Eye (tissue), 1 donor: Measurements from ENCODE around the gene SMIM35.
"Not testable (repeated sequence)": the region's sequence is repeated elsewhere in the genome, so short reads cannot be mapped to it uniquely, and the experiment has no call there.

ENCODE experiments used
- DNase-seq: peaks from one replicate; pipeline ENCODE4 v3.0.0-alpha.2; 2015

Gene SMIM35

DNA sequence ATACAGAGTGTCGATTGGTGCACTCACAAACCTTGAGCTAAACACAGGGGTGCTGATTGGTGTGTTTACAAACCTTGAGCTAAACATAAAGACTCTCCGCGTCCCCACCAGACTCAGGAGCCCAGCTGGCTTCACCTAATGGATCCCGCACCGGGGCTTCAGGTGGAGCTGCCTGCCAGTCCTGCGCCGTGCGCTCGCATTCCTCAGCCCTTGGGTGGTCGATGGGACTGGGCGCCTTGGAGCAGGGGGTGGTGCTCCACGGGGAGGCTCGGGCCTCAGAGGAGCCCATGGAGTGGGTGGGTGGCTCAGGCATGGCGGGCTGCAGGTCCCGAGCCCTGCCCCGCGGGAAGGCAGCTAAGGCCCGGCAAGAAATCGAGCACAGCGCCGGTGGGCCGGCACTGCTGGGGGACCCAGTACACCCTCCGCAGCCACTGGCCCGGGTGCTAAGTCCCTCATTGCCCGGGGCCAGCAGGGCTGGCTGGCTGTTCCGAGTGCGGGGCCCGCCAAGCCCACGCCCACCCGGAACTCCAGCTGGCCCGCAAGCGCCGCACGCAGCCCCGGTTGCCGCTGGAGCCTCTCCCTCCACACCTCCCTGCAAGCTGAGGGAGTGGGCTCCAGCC, 108.4 kb downstream of the SMIM35 start:
- DNase-seq, result not testable (repeated sequence)

- DNase-seq, result not testable (repeated sequence)
Measured at GRCh38 chr11:117977612-117978264, 109.0 kb downstream of the SMIM35 start.

- DNase-seq, result no peak
Measured at GRCh38 chr11:117977029-117977428, 109.7 kb downstream of the SMIM35 start.

DNA sequence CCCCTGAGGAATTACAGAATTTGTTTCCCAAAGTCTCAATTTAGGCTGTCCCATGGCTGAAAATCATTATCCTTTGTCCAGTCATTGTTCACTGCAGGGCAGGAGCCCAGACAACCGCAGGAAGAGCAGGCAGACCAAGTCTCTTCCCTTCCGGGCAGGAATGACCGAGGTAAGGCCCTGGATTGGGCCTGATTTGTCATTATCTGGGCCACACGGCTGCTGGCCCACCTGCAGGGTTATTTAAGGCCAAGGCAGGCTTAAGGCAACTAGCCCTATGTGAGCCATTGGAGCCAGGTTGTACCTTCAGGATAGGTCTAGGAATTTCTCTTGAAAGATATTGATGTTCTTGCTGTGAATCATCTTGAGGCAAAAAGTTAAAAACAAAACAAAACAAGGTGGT, 110.3 kb downstream of the SMIM35 start:
- no peak for DNase-seq

GRCh38 chr11:117973503-117973860, 113.3 kb downstream of the SMIM35 start:
- DNase-seq, result no peak

DNA sequence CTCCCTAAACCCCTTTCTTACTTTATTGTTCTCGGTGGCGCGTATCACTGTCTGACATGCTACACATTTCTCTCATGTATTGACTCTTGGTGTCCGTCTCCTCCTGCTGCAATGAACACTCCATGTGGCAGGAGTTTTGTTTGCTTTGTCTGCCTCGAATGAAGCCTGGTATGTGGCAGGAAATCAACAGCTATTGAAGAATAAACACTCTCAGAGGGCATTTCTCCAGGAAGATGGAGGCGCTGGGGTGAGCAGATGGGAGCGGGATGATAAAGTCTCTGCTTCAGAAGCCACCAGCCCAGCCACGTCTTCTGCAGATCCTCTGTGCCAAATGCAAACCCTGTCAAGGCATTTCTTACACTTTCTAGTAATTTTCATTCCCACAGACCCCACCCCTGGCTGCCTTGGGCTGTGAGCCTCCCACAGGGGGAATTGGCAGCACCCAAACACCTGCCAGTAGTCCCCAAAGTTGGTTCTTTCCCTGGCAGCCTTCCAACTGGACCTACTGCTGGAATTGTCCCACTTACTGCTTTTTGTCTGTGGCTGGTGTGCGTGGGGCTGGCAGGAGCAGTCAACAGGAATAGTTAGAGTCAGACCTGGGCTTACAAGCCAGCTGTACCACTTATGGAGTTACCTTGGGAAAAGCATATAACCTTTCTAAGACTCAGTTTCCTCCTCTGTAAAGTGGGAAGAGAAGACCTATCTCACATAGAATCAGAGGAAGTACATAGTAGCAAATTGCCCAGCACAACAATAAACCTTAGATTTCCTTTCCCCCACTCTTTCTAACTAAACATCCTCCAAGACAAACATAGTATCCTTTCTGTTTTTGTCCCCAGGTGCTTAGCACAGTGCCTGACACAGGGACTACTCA, 113.9 kb downstream of the SMIM35 start:
- no peak for DNase-seq

GRCh38 chr11:117972044-117972443, 114.7 kb downstream of the SMIM35 start:
- no peak for DNase-seq

GRCh38 chr11:117970400-117971024, 116.3 kb downstream of the SMIM35 start:
- DNase-seq, result no peak

DNA sequence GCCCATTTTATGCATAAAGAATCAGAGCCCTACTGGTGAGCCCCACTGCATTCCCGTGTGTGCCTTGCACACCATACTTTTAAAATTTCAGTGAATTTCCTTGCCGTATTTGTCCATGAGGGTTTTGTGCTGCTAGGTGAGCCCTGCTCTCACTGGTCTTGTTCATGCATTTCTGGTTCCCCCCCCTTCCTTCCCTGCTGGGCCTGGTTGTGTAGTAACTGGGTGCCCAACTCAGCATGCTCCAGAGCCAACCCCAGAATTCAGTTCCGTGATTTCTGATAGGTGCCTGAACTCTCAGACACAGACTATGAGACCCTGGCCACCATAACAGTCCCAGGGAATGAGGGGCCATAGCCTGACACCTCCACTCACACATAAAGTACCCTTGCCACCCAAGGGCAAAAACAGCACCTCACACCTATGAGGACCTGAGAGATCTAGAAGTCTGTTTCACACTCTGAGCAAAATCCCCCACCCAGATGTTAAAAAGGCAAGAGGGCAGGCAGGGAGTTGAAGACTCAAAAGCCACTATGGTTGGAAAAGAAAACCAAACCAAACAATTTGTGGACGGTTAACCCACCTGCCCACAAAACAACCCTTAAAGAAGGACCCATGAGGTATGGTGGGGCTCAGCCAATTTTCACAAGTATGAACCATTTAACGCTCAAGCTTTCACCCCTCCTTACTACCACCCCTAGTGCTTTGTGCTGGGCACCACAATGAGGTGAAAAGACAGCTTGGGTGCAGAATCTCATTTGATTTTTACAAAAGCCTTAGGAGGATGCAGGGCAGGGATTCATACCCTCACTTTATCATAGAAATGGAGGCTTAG, 117.4 kb downstream of the SMIM35 start:
- no peak for DNase-seq

DNA sequence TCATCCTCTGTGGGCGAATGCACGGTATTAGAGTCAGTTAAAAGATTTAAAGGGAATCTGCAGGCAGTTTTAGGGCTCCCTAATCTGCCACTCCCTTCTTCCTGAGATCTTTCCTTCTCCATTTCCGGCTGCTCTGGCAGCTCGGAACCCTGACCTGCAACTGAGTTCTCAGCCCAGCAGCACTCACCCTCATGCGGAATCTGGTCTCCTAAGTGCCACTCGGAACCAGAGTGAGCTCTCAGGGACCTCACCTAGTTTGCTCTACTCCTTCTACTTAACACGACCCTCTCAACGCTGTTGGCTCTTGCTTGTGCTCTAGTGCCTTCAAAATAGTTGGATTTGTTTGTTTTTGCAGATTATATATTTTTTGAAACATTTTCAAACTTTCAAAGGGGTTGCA, 119.9 kb downstream of the SMIM35 start:
- DNase-seq, result no peak

GRCh38 chr11:117962826-117963225, 123.9 kb downstream of the SMIM35 start:
- DNase-seq, result no peak

- no peak for DNase-seq
Measured at GRCh38 chr11:117961896-117962295, 124.9 kb downstream of the SMIM35 start.

GRCh38 chr11:117960406-117960805, 126.4 kb downstream of the SMIM35 start:
- DNase-seq, result no peak

DNA sequence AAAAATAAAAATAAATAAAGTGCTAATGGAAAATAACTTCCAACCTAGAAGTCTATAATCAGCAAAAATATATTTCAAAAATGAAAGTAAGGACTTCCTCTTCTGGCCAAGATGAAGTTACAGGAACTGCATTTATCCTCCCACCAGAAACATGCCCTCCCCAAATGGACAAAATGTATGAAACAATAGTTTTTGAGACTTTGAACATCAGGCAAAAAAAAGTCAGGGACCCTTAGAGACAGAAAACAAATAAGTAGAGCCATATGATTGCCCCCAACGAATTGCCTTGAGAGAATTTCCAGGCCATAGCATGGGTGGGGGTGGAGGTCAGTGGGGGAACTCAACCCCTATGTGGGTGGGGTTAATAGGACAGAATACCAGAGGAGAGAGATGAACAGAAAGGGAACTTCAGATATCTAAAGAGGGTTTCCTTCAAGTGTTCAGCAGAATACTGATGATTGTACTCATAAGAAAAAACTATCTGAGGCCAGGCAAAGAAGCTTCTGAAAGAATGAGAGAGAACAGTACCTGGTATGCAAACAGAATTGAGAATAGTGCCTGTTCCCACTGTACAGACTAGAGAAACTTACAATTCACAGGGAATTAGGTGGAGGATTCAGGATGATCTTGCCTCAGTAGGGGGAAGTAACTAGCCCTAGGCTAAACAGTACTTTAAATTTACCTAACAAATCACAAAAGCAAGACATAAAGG, 127.2 kb downstream of the SMIM35 start:
- DNase-seq, result no peak

GRCh38 chr11:117958949-117959348, 127.8 kb downstream of the SMIM35 start:
- no peak for DNase-seq
